Loucy (cell line): ENCODE measurements around the gene CDCP2.

Experiments used
- H2AFZ ChIP-seq: fragments of 200-600 bp; sonication (generic); 2 replicates; pipeline ENCODE4 v1.6.0; 2016; ENCODE audit warnings: antibody characterized with exemption, mild to moderate bottlenecking, low read length, moderate library complexity
- H3F3A ChIP-seq: fragments of 200-600 bp; 2 replicates; pipeline ENCODE4 v1.6.0; 2016; ENCODE audit warnings: antibody characterized with exemption, low read depth, mild to moderate bottlenecking
- H3K27me3 ChIP-seq: fragments of 200-600 bp; sonication (generic); 2 replicates; pipeline ENCODE4 v1.6.1; 2014; ENCODE audit warnings: low read length, mild to moderate bottlenecking; ENCODE audit not compliant: insufficient read depth, poor library complexity, severe bottlenecking
- H3K36me3 ChIP-seq: fragments of 200-600 bp; sonication (generic); 2 replicates; pipeline ENCODE4 v1.6.1; 2016; ENCODE audit warnings: low read length; ENCODE audit not compliant: insufficient read depth
- H3K4me1 ChIP-seq: fragments of 200-600 bp; sonication (generic); 2 replicates; pipeline ENCODE4 v1.5.1; 2014; ENCODE audit warnings: low read length, mild to moderate bottlenecking; ENCODE audit not compliant: insufficient read depth, poor library complexity, severe bottlenecking
- H3K4me2 ChIP-seq: fragments of 200-600 bp; sonication (generic); 2 replicates; pipeline ENCODE4 v1.6.0; 2014; ENCODE audit warnings: antibody characterized with exemption, low read length, low read depth, mild to moderate bottlenecking; ENCODE audit not compliant: poor library complexity, severe bottlenecking
- H3K4me3 ChIP-seq: fragments of 200-600 bp; sonication (generic); 2 replicates; pipeline ENCODE4 v1.5.1; 2014; ENCODE audit warnings: low read length, mild to moderate bottlenecking, mixed read lengths; ENCODE audit not compliant: poor library complexity, severe bottlenecking
- H3K79me2 ChIP-seq: fragments of 200-600 bp; sonication (generic); 2 replicates; pipeline ENCODE4 v1.6.1; 2014; ENCODE audit warnings: low read length; ENCODE audit not compliant: insufficient read depth
- H3K9ac ChIP-seq: fragments of 200-600 bp; sonication (generic); 2 replicates; pipeline ENCODE4 v1.6.0; 2014; ENCODE audit warnings: mild to moderate bottlenecking, low read depth, low read length, moderate library complexity; ENCODE audit not compliant: poor library complexity, severe bottlenecking
- H3K9me2 ChIP-seq: fragments of 200-600 bp; sonication (generic); replicated peaks from 2 replicates; pipeline ENCODE4 v1.6.1; 2016; ENCODE audit warnings: low read depth, low read length, mixed read lengths
- H3K9me3 ChIP-seq: fragments of 200-600 bp; sonication (generic); 2 replicates; pipeline ENCODE4 v1.6.1; 2014; ENCODE audit warnings: mild to moderate bottlenecking, antibody characterized with exemption, low read length, low read depth; ENCODE audit not compliant: insufficient read depth
- H4K20me1 ChIP-seq: fragments of 200-600 bp; sonication (generic); 2 replicates; pipeline ENCODE4 v1.6.0; 2014; ENCODE audit warnings: antibody characterized with exemption, low read length, mild to moderate bottlenecking; ENCODE audit not compliant: insufficient read depth, poor library complexity, severe bottlenecking
- CTCF ChIP-seq: fragments of 200-600 bp; sonication (generic); conservative IDR thresholded peaks from 2 replicates; pipeline ENCODE4 v1.5.1; 2014; ENCODE audit warnings: mild to moderate bottlenecking, antibody characterized with exemption, low read length
- EZH2phosphoT487 ChIP-seq: fragments of 200-600 bp; IDR thresholded peaks from 2 replicates; pipeline ENCODE4 v1.6.1; 2018; ENCODE audit warnings: antibody characterized with exemption, mild to moderate bottlenecking, moderate library complexity, borderline replicate concordance

Gene CDCP2

GRCh38 chr1:54180701-54181360 lies 28.0 kb upstream of the CDCP2 start:
- Histone ChIP-seq H3K36me3 (no peaks in the 10 kb centered on the region), H3K79me2 (no peaks in the 10 kb centered on the region), H3K4me1 (no peaks in the 10 kb centered on the region), H3K4me2 (no peak overlapping the region), H3K27me3 (no peaks in the 10 kb centered on the region), H3K9me2 (no peaks in the 10 kb centered on the region), H3K4me3 (no peak overlapping the region), H4K20me1 (no peaks in the 10 kb centered on the region), H3K9me3 (no peaks in the 10 kb centered on the region), H3K9ac (no peak overlapping the region), H2AFZ (no peak overlapping the region), H3F3A (no peaks in the 10 kb centered on the region)
- no peak for TF ChIP-seq CTCF
- TF ChIP-seq EZH2phosphoT487, result no peak

DNA sequence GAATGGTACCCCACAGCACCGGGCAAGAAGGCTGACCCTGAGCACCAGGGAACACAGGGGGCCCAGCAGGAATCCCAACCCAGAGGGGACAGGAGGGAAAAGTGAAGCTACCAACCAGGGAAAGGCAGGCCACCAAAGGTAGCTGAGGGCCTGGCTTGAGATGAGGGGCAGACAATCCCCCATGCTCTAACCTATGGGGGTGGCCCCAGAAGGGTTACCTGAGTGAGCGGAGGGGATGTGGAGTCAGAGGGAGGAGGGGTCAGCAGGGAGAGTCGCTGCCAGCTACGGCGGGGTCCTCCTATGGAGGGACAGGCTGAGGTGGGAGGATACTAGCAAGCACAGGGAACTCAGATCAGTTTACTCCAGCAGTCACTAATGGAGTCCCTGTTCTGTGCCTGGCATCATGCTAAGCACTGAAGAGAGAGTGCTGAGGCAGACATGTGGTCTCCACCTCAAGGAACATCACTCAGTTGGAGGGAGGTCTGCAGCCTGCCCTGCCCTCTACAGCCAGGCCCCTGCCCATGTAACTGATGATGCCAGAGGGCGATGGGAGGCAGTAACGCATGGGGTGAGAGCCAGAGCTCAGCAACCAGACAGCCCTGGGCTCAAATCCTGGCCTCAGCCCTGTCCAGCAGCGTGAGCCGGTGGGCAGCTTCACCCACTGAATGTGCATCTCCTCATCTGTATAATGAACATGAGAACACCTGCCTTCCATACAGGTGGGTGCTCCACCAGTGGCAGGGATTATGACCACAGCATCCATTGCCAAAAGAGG lies 25.7 kb upstream of the CDCP2 start:
- Histone ChIP-seq H4K20me1 (no peaks in the 10 kb centered on the region), H3K9me2 (no peaks in the 10 kb centered on the region)
- TF ChIP-seq CTCF (no peak), EZH2phosphoT487 (no peak)

GRCh38 chr1:54177726-54178125 lies 24.9 kb upstream of the CDCP2 start:
- Histone ChIP-seq H3K27me3 (no peaks in the 10 kb centered on the region), H3K9ac (no peak overlapping the region), H2AFZ (no peak overlapping the region), H3K4me3 (no peak overlapping the region), H3K9me3 (no peaks in the 10 kb centered on the region), H3K4me2 (no peak overlapping the region), H3K4me1 (peaks cover 7% of the 10 kb centered on the region), H3K9me2 (no peaks in the 10 kb centered on the region), H3K36me3 (no peaks in the 10 kb centered on the region), H4K20me1 (no peaks in the 10 kb centered on the region), H3F3A (no peaks in the 10 kb centered on the region), H3K79me2 (no peaks in the 10 kb centered on the region)
- TF ChIP-seq CTCF, result no peak
- no peak for TF ChIP-seq EZH2phosphoT487

More for the DNA sequence above, 25.7 kb upstream of the CDCP2 start:
- Histone ChIP-seq H2AFZ (no peak overlapping the region), H3K27me3 (no peaks in the 10 kb centered on the region), H3K4me1 (peaks cover 7% of the 10 kb centered on the region), H3K9ac (no peak overlapping the region), H3K4me3 (no peak overlapping the region), H3K79me2 (no peaks in the 10 kb centered on the region), H3F3A (no peaks in the 10 kb centered on the region), H3K36me3 (no peaks in the 10 kb centered on the region), H3K9me3 (no peaks in the 10 kb centered on the region), H3K4me2 (no peak overlapping the region)
